H9 (cell line): ENCODE data around the gene SV2C. TPM values are rescaled to one million over a fixed set of nuclear protein-coding genes. Genes with fewer than 3 reads are reported as not detected.
A peak's percentile ranks its signal among the peaks of the same experiment; 100 is the strongest.

ENCODE experiments used
- DNase-seq: peaks from one replicate; pipeline ENCODE4 v3.0.0-alpha.2; 2017
- H2AFZ ChIP-seq: one replicate; pipeline ENCODE4 v1.6.1; 2013; ENCODE audit warnings: mild to moderate bottlenecking, low read length, control low read depth, moderate library complexity
- H2AK5ac ChIP-seq: 2 replicates; pipeline ENCODE4 v1.6.1; 2013; ENCODE audit warnings: low read length, control low read depth, mixed read lengths; ENCODE audit not compliant: insufficient read length
- H2BK120ac ChIP-seq: one replicate; pipeline ENCODE4 v1.6.1; 2013; ENCODE audit warnings: low read depth, mild to moderate bottlenecking, low read length, control low read depth, inconsistent platforms; ENCODE audit not compliant: poor library complexity, severe bottlenecking
- H2BK12ac ChIP-seq: 2 replicates; pipeline ENCODE4 v1.6.1; 2013; ENCODE audit warnings: low read length, control low read depth, mixed read lengths, low read depth; ENCODE audit not compliant: insufficient read length
- H2BK15ac ChIP-seq: 2 replicates; pipeline ENCODE4 v1.6.1; 2013; ENCODE audit warnings: low read depth, low read length, control low read depth
- H2BK20ac ChIP-seq: one replicate; pipeline ENCODE4 v1.6.1; 2013; ENCODE audit warnings: low read depth, mild to moderate bottlenecking, low read length, control low read depth, inconsistent platforms; ENCODE audit not compliant: poor library complexity, severe bottlenecking
- H2BK5ac ChIP-seq: 2 replicates; pipeline ENCODE4 v1.6.1; 2013; ENCODE audit warnings: low read length, control low read depth, mixed read lengths; ENCODE audit not compliant: insufficient read length
- H3K14ac ChIP-seq: 2 replicates; pipeline ENCODE4 v1.6.1; 2013; ENCODE audit warnings: low read length, control low read depth; ENCODE audit not compliant: insufficient read depth
- H3K18ac ChIP-seq: 2 replicates; pipeline ENCODE4 v1.6.1; 2013; ENCODE audit warnings: low read depth, mild to moderate bottlenecking, mixed read lengths, low read length, control low read depth; ENCODE audit not compliant: insufficient read length
- H3K23ac ChIP-seq: 2 replicates; pipeline ENCODE4 v1.6.1; 2013; ENCODE audit warnings: low read length, control low read depth, mixed read lengths, low read depth; ENCODE audit not compliant: insufficient read length
- H3K23me2 ChIP-seq: 2 replicates; pipeline ENCODE4 v1.6.1; 2013; ENCODE audit warnings: low read depth, mild to moderate bottlenecking, mixed read lengths, low read length, control low read depth; ENCODE audit not compliant: insufficient read length, poor library complexity, severe bottlenecking
- H3K27ac ChIP-seq: 2 replicates; pipeline ENCODE4 v1.5.1; 2013; ENCODE audit warnings: low read length, control low read depth, mixed read lengths, low read depth; ENCODE audit not compliant: insufficient read length
- H3K27me3 ChIP-seq: 2 replicates; pipeline ENCODE4 v1.6.1; 2013; ENCODE audit warnings: low read length, control low read depth, inconsistent platforms; ENCODE audit not compliant: insufficient read depth
- H3K4ac ChIP-seq: 2 replicates; pipeline ENCODE4 v1.6.1; 2013; ENCODE audit warnings: low read depth, mild to moderate bottlenecking, control low read depth, inconsistent platforms, low read length, moderate library complexity
- H3K4me1 ChIP-seq: 2 replicates; pipeline ENCODE4 v1.6.1; 2013; ENCODE audit warnings: low read length, control low read depth, inconsistent platforms; ENCODE audit not compliant: insufficient read depth
- H3K4me2 ChIP-seq: 2 replicates; pipeline ENCODE4 v1.6.1; 2013; ENCODE audit warnings: low read length, control low read depth, mixed read lengths; ENCODE audit not compliant: insufficient read length, insufficient read depth
- H3K56ac ChIP-seq: 2 replicates; pipeline ENCODE4 v1.6.1; 2013; ENCODE audit warnings: low read depth, mild to moderate bottlenecking, mixed read lengths, low read length, control low read depth; ENCODE audit not compliant: insufficient read length
- H3K79me1 ChIP-seq: 2 replicates; pipeline ENCODE4 v1.6.1; 2013; ENCODE audit warnings: low read depth, mild to moderate bottlenecking, moderate library complexity, low read length, control low read depth, inconsistent platforms; ENCODE audit not compliant: insufficient read depth, poor library complexity, severe bottlenecking
- H3K79me2 ChIP-seq: 2 replicates; pipeline ENCODE4 v1.6.1; 2013; ENCODE audit warnings: low read length, control low read depth, inconsistent platforms; ENCODE audit not compliant: insufficient read depth
- H3K9ac ChIP-seq: 2 replicates; pipeline ENCODE4 v1.6.1; 2013; ENCODE audit warnings: low read length, control low read depth, mixed read lengths; ENCODE audit not compliant: insufficient read length; ENCODE audit errors: extremely low read depth
- H3K9me3 ChIP-seq: one replicate; pipeline ENCODE4 v1.6.1; 2013; ENCODE audit warnings: low read depth, low read length, inconsistent platforms; ENCODE audit not compliant: control insufficient read depth
- H3T11ph ChIP-seq: one replicate; pipeline ENCODE4 v1.6.1; 2013; ENCODE audit warnings: mild to moderate bottlenecking, low read length, control low read depth, inconsistent platforms
- H4K20me1 ChIP-seq: one replicate; pipeline ENCODE4 v1.6.1; 2013; ENCODE audit not compliant: control insufficient read depth, insufficient read length, insufficient read depth
- H4K5ac ChIP-seq: 2 replicates; pipeline ENCODE4 v1.6.1; 2013; ENCODE audit warnings: low read depth, mild to moderate bottlenecking, mixed read lengths, low read length, control low read depth; ENCODE audit not compliant: insufficient read length
- H4K8ac ChIP-seq: replicated peaks from 2 replicates; pipeline ENCODE4 v1.6.1; 2013; ENCODE audit warnings: low read length, control low read depth, mixed read lengths, low read depth; ENCODE audit not compliant: insufficient read length
- H4K91ac ChIP-seq: 2 replicates; pipeline ENCODE4 v1.6.1; 2013; ENCODE audit warnings: low read depth, mild to moderate bottlenecking, moderate library complexity, mixed read lengths, low read length, control low read depth; ENCODE audit not compliant: insufficient read length
- H3K27ac Mint-ChIP-seq, 3 experiments: 2 replicates in 2 of 3; 3 replicates in 1 of 3; pipeline ENCODE4 v1.8.0; 2020 to 2021; ENCODE audit warnings: mixed read lengths in 3 of 3, mild to moderate bottlenecking in 1 of 3, moderate library complexity in 1 of 3
- H3K27me3 Mint-ChIP-seq: 2 replicates; pipeline ENCODE4 v1.8.0; 2021; ENCODE audit warnings: low read depth, mild to moderate bottlenecking, moderate library complexity, mixed read lengths
- H3K36me3 Mint-ChIP-seq, 3 experiments: 2 replicates in 2 of 3; 3 replicates in 1 of 3; pipeline ENCODE4 v1.8.0; 2020 to 2021; ENCODE audit warnings: low read depth in 3 of 3, mixed read lengths in 3 of 3; ENCODE audit not compliant: insufficient read depth in 1 of 3
- H3K4me1 Mint-ChIP-seq, 2 experiments: 2 replicates each; pipeline ENCODE4 v1.8.0; 2020; ENCODE audit warnings: mixed read lengths in 2 of 2
- H3K4me3 Mint-ChIP-seq, 2 experiments: 2 replicates in 1 of 2; 3 replicates in 1 of 2; pipeline ENCODE4 v1.8.0; 2020 to 2021; ENCODE audit warnings: mild to moderate bottlenecking in 2 of 2, mixed read lengths in 2 of 2, moderate library complexity in 1 of 2
- H3K9me3 Mint-ChIP-seq, 2 experiments: 2 replicates in 1 of 2; 3 replicates in 1 of 2; pipeline ENCODE4 v1.8.0; 2020; ENCODE audit warnings: mild to moderate bottlenecking in 2 of 2, mixed read lengths in 2 of 2, moderate library complexity in 1 of 2
- WGBS: extraction: QIAGEN DNeasy Blood & Tissue Kit; methylation state at CpG from one replicate; pipeline ENCODE4 v1.1.7; 2013; ENCODE audit warnings: missing lambda C conversion rate, low lambda C conversion rate, mixed read lengths; ENCODE audit not compliant: insufficient read length; ENCODE audit errors: extremely low coverage; 5-methylcytosine and 5-hydroxymethylcytosine counted together
- total RNA-seq: library from RNA; stranded (reverse); gene quantifications from 2 replicates; pipeline ENCODE4 v1.2.1, GENCODE V29; 2021
- TF ChIP-seq, protein P1 (sequence below): fragments of 200-600 bp; sonication (generic); conservative IDR thresholded peaks from 3 replicates; pipeline ENCODE4 v1.8.0; 2021; ENCODE audit warnings: antibody characterized with exemption, mild to moderate bottlenecking

The SV2C gene
- total RNA-seq, 1 experiment from 2014 or later: 0.09 TPM

DNA sequence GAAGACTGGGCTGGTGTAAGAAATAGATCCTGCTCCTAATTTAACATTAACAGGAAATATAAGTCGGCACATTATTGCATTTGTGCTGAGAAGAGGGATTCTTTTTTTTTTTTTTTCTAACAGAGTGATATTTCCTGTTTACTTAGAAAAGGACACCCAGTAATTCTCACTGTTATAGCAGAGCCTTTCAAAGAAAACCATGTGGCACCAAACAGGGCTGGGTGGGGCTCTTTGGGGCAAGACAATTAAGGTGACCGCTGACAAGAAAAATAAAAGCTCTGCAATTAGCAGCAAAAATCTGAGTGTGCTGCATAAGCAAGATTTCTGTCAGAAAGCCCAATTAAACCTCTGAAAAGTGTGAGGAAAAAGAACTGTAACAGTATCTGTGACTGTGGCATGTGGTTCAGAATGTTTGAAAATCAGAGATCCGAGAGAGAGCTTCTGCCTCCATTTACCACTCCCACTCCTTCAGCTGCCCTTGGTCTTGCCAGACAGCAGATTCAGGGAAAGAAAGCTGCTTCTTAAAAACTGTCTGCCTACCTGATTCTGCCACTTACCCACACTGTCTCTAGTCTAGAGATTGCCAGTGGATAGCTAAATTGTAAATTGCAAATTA lies 242.8 kb downstream of the SV2C start:
- no peaks in the 10 kb centered on the region for H4K20me1 ChIP-seq
- no peak overlapping the region for H2BK5ac ChIP-seq
- Mint-ChIP-seq H3K9me3 (peaks cover 10 to 12% of the 10 kb centered on the region in 2 experiments; a peak in 3 of 5 replicates), H3K36me3 (peaks cover 0 to 9% (median 0%) of the 10 kb centered on the region in 3 experiments; a peak in 3 of 7 replicates), H3K4me1 (peaks cover 41 to 43% of the 10 kb centered on the region in 2 experiments), H3K4me3 (peak overlapping the region; percentile 50 to 78), H3K27me3 (peaks cover 20% of the 10 kb centered on the region), H3K27ac (no peak overlapping the region)
- H2BK15ac ChIP-seq: no peak overlapping the region
- no peak overlapping the region for H4K5ac ChIP-seq
- no peak overlapping the region for H3T11ph ChIP-seq
- TF ChIP-seq, protein P1, sequence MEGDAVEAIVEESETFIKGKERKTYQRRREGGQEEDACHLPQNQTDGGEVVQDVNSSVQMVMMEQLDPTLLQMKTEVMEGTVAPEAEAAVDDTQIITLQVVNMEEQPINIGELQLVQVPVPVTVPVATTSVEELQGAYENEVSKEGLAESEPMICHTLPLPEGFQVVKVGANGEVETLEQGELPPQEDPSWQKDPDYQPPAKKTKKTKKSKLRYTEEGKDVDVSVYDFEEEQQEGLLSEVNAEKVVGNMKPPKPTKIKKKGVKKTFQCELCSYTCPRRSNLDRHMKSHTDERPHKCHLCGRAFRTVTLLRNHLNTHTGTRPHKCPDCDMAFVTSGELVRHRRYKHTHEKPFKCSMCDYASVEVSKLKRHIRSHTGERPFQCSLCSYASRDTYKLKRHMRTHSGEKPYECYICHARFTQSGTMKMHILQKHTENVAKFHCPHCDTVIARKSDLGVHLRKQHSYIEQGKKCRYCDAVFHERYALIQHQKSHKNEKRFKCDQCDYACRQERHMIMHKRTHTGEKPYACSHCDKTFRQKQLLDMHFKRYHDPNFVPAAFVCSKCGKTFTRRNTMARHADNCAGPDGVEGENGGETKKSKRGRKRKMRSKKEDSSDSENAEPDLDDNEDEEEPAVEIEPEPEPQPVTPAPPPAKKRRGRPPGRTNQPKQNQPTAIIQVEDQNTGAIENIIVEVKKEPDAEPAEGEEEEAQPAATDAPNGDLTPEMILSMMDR: no peak
- peak overlapping the region; percentile 49 for H3K4me2 ChIP-seq
- peaks cover 10% of the 10 kb centered on the region; the same call in 1 of the 2 replicates for H3K4me1 ChIP-seq
- H3K79me1 ChIP-seq: no peaks in the 10 kb centered on the region
- H4K8ac ChIP-seq: no peak overlapping the region
- H2BK20ac ChIP-seq: no peak overlapping the region
- H3K4ac ChIP-seq: no peak overlapping the region
- no peaks in the 10 kb centered on the region for H3K9me3 ChIP-seq
- H3K14ac ChIP-seq: no peak overlapping the region
- H2BK12ac ChIP-seq: no peak overlapping the region
- no peak overlapping the region for H2AFZ ChIP-seq
- H4K91ac ChIP-seq: no peak overlapping the region
- no peak overlapping the region for H2BK120ac ChIP-seq
- no peak overlapping the region for H2AK5ac ChIP-seq
- no peak overlapping the region for H3K9ac ChIP-seq
- no CpG with 5 or more reads among the region's 3 CpGs for WGBS
- no peak overlapping the region for H3K27ac ChIP-seq
- no peak overlapping the region for H3K56ac ChIP-seq
- H3K23ac ChIP-seq: no peak overlapping the region
- no peaks in the 10 kb centered on the region for H3K27me3 ChIP-seq
- DNase-seq: no peak
- no peak overlapping the region for H3K18ac ChIP-seq
- no peaks in the 10 kb centered on the region for H3K79me2 ChIP-seq
- H3K23me2 ChIP-seq: peaks cover 6% of the 10 kb centered on the region
